Measurements from ENCODE around the gene HMGCLL1. TPM values are rescaled to one million over a fixed set of nuclear protein-coding genes. Genes with fewer than 3 reads are reported as not detected.

The HMGCLL1 gene
- total RNA-seq, 6 donors from 2014 or later, result 0.98 to 4.3 (median 2.0) TPM

DNA sequence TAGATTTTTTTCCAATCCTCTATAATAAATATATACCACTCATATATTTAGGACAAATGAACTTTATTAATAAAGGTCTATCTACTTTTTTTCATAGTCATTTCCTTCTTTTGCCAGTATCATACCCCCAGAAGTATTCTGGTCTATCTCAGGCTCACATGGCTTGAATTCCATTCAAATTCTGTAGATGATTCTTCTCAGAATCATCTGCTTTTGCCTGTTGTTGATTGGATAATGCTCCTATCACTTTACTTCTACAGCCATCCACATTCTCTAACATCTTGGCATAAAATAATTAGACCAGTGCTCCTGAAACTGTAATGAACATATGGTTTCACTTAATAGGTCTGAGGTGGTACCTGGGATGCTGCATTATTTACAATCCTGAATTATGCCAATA, 130.5 kb downstream of the HMGCLL1 start:
- H3K36me3 ChIP-seq, result no peaks in the 10 kb centered on the region
- no peaks in the 10 kb centered on the region for H3K9me3 ChIP-seq
- TF ChIP-seq, protein P1, sequence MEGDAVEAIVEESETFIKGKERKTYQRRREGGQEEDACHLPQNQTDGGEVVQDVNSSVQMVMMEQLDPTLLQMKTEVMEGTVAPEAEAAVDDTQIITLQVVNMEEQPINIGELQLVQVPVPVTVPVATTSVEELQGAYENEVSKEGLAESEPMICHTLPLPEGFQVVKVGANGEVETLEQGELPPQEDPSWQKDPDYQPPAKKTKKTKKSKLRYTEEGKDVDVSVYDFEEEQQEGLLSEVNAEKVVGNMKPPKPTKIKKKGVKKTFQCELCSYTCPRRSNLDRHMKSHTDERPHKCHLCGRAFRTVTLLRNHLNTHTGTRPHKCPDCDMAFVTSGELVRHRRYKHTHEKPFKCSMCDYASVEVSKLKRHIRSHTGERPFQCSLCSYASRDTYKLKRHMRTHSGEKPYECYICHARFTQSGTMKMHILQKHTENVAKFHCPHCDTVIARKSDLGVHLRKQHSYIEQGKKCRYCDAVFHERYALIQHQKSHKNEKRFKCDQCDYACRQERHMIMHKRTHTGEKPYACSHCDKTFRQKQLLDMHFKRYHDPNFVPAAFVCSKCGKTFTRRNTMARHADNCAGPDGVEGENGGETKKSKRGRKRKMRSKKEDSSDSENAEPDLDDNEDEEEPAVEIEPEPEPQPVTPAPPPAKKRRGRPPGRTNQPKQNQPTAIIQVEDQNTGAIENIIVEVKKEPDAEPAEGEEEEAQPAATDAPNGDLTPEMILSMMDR (IDR thresholded peaks at IDR 0.05), result no peak
- TF ChIP-seq EP300 (IDR thresholded peaks at IDR 0.05) (no peak), POLR2AphosphoS5 (IDR thresholded peaks at IDR 0.05) (no peak), POLR2A (IDR thresholded peaks at IDR 0.05) (no peak)
- ATAC-seq (ENCODE audit: low FRiP score in 2 of 2) (no peak), DNase-seq (no peak)
- no peak overlapping the region for H3K27ac ChIP-seq
- no peak overlapping the region for H3K4me3 ChIP-seq
- H3K27me3 ChIP-seq, result no peaks in the 10 kb centered on the region
- no peaks in the 10 kb centered on the region for H3K4me1 ChIP-seq

DNA sequence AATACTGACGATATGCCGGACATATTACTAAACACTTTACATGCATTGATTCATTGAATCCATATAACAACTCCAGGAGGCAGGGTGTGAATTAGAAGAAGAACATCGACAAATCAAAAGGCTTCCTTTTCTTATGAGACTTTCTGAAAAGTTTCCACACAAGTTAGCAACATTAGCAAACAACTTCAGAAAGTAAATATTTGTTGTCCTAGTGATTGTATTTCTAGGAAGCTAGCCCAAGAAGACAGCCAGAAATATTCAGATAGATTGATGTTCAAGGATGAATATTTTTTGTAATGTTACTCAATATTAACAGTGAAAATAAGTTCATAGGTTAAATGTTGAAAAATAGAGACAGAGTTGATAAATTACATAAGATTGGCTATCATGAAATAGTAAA, 131.1 kb downstream of the HMGCLL1 start:
- Histone ChIP-seq H3K27ac (no peak overlapping the region), H3K27me3 (no peaks in the 10 kb centered on the region), H3K9me3 (no peaks in the 10 kb centered on the region), H3K4me3 (no peak overlapping the region), H3K36me3 (no peaks in the 10 kb centered on the region), H3K4me1 (peaks cover 0 to 3% (median 0%) of the 10 kb centered on the region in 4 donors)
- 63 to 64% methylated on average over 3 of the region's 3 CpGs for WGBS, 2 donors
- DNase-seq (no peak), ATAC-seq (ENCODE audit: low FRiP score in 2 of 2) (no peak)
- TF ChIP-seq POLR2AphosphoS5 (IDR thresholded peaks at IDR 0.05), result no peak
- TF ChIP-seq EP300 (IDR thresholded peaks at IDR 0.05), result no peak
- no peak for TF ChIP-seq POLR2A (IDR thresholded peaks at IDR 0.05)
- TF ChIP-seq, protein P1 (IDR thresholded peaks at IDR 0.05), result no peak

DNA sequence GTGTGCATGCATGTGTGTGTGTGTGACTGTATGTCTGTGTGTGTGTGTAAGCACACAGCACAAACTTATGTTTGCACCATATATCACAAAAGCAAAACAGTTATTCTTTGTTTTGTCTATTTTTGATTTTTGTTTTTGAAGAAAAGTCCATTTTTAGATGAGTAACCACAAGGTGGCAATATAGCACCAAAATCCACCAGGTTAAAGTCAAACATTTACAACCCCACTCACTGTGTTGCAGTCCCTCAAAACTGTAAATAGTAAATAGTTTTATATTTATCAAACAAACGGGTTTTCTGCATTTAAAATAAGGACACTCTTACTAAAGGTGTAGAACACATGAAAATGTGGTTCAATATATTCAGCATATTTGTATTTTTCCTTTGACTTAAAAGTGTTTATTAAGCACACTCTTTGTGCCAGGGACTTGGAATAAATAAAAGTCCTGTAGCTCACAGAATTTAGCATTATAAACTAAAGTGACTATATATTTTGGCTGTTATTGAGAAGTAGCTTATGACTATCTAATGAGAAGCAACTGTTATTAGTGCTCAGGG, 133.3 kb downstream of the HMGCLL1 start:
- Histone ChIP-seq H3K27ac (no peak overlapping the region), H3K4me1 (peaks cover 0 to 3% (median 0%) of the 10 kb centered on the region in 4 donors), H3K9me3 (no peaks in the 10 kb centered on the region), H3K27me3 (no peaks in the 10 kb centered on the region), H3K4me3 (no peak overlapping the region), H3K36me3 (no peaks in the 10 kb centered on the region)
- DNase-seq, result no peak
- ATAC-seq (ENCODE audit: low FRiP score in 2 of 2), result peak in 1 of 2 donors; percentile 39
- TF ChIP-seq POLR2AphosphoS5 (IDR thresholded peaks at IDR 0.05) (no peak), EP300 (IDR thresholded peaks at IDR 0.05) (no peak), POLR2A (IDR thresholded peaks at IDR 0.05) (no peak)
- TF ChIP-seq, protein P1 (IDR thresholded peaks at IDR 0.05), result peak in 3 of 6 experiments; percentile 11 to 42 (median 34)
- WGBS, 2 donors, result 0 to 2% methylated on average over 1 of the region's 1 CpG

DNA sequence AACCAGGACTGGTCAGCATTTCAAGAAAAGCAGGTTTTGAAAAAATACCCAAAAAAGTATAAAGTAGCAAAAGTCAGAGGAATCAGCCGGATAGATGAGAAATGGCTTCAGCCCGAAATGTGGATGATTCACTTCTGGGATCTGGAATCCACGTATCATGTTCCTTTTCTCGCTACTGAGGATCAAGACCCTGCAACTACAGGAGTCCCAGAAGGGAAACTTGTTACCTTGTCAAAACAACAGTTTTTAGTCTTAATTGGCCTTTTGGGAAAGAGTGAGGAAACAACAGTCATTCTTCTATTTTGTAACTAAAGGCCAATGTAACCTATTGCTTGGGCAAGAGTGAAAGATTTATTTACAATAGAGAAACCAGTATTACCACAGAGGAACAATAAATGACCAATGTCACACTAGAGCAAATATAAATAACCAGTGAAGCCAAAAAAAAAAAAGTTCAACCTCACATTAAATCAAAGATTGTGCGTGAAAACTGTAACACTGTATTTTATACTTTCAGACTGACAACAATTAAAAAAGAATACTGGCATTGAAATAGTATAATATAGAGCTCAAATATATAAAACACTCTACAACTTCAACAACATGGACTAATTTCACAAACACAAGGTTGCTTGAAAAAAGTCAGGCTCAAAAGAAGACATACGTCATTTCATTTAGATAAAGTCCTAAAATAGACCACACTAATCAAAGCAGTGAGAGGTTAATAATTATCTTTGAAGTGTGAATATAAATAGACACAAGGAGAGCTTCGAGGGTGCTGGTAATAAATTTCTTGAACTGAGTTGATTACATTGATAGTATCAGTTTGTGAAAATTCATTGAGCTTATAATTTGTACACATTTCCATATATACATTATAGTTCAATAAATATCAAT, 135.5 kb downstream of the HMGCLL1 start:
- no peak for DNase-seq
- H3K4me3 ChIP-seq, result no peak overlapping the region
- ATAC-seq (ENCODE audit: low FRiP score in 2 of 2), result no peak
- H3K9me3 ChIP-seq, result no peaks in the 10 kb centered on the region
- H3K27ac ChIP-seq, result no peak overlapping the region
- no peaks in the 10 kb centered on the region for H3K27me3 ChIP-seq
- H3K36me3 ChIP-seq, result no peaks in the 10 kb centered on the region
- no peak for TF ChIP-seq POLR2AphosphoS5 (IDR thresholded peaks at IDR 0.05)
- TF ChIP-seq POLR2A (IDR thresholded peaks at IDR 0.05), result no peak
- TF ChIP-seq EP300 (IDR thresholded peaks at IDR 0.05), result no peak
- 69 to 74% methylated on average over 7 of the region's 7 CpGs for WGBS, 2 donors
- H3K4me1 ChIP-seq, result peaks cover 0 to 3% (median 0%) of the 10 kb centered on the region in 4 donors

DNA sequence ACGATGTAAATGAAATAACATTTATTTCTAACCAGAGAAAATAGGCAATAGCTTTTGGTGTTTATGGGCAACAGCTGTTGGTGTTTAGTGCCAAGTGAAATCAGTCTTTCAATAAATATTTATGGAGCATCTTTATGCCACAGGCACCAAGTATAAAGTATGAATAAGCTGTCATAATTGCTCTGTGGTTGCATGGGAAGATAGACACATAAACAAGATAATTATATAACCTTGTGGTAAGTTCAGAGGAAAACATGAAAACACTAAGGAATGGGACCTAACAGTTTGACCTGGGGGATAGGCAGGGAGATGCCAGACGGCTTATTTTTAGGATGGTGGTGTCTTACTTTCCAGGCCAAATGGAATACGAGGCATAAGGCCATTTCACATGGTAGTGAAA, 140.8 kb downstream of the HMGCLL1 start:
- ATAC-seq (ENCODE audit: low FRiP score in 2 of 2) (no peak), DNase-seq (no peak)
- Histone ChIP-seq H3K4me1 (peaks cover 0 to 2% (median 0%) of the 10 kb centered on the region in 4 donors), H3K27me3 (no peaks in the 10 kb centered on the region), H3K9me3 (no peaks in the 10 kb centered on the region), H3K4me3 (no peak overlapping the region), H3K27ac (no peak overlapping the region), H3K36me3 (no peaks in the 10 kb centered on the region)
- WGBS, 2 donors, result 67 to 72% methylated on average over 3 of the region's 3 CpGs
- no peak for TF ChIP-seq POLR2AphosphoS5 (IDR thresholded peaks at IDR 0.05)
- TF ChIP-seq POLR2A (IDR thresholded peaks at IDR 0.05), result no peak
- TF ChIP-seq, protein P1 (IDR thresholded peaks at IDR 0.05), result no peak
- TF ChIP-seq EP300 (IDR thresholded peaks at IDR 0.05), result no peak
